NT2/D1 (cell line): ENCODE data around the gene TK1.

ENCODE experiments used
- DNase-seq: peaks from one replicate; pipeline ENCODE4 v3.0.0-alpha.2; 2011; ENCODE audit warnings: low read depth, low spot score
- H3K27me3 ChIP-seq: 2 replicates; pipeline ENCODE4 v1.6.0; 2011; ENCODE audit warnings: mild to moderate bottlenecking; ENCODE audit not compliant: insufficient read length, insufficient read depth
- H3K36me3 ChIP-seq: 2 replicates; pipeline ENCODE4 v1.6.1; 2011; ENCODE audit warnings: mild to moderate bottlenecking, low read length, mixed read lengths; ENCODE audit not compliant: insufficient read depth, insufficient read length
- H3K4me1 ChIP-seq: 2 replicates; pipeline ENCODE4 v1.5.1; 2011; ENCODE audit not compliant: insufficient read depth, insufficient read length
- H3K4me3 ChIP-seq: 2 replicates; pipeline ENCODE4 v1.5.1; 2011; ENCODE audit warnings: low read depth; ENCODE audit not compliant: insufficient read length
- H3K9ac ChIP-seq: 2 replicates; pipeline ENCODE4 v1.6.0; 2011; ENCODE audit warnings: low read depth; ENCODE audit not compliant: insufficient read length
- H3K9me3 ChIP-seq: 2 replicates; pipeline ENCODE4 v1.5.1; 2011; ENCODE audit warnings: mild to moderate bottlenecking, low read length; ENCODE audit not compliant: insufficient read depth
- SUZ12 ChIP-seq: IDR thresholded peaks from 2 replicates; pipeline ENCODE4 v1.6.1; 2011; ENCODE audit not compliant: insufficient read length, insufficient read depth; ENCODE audit errors: extremely low read depth
- YY1 ChIP-seq: IDR thresholded peaks from 2 replicates; pipeline ENCODE4 v1.6.1; 2011; ENCODE audit not compliant: insufficient read length, insufficient read depth
- ZNF274 ChIP-seq: IDR thresholded peaks from 2 replicates; pipeline ENCODE4 v1.6.1; 2011; ENCODE audit warnings: mild to moderate bottlenecking, low read depth, low read length

TK1 gene

DNA sequence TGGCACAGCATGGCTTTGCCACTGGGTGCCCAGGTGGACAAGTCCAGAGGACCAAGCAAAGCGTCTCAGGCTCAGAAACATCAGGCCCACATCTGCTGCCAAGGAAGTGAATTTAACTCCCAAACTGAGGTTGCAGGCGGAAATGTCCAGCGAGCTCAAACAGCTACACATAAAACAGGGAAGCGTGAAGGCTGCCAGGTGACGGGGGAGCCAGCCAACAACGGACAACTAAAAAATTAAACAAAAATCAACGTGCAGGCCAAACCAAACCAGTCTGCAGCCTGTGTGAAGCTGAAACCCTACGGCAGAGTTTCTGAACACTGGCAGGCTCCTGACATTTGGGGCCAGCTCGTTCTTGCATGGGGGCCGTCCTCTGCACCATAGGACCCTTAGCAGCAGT lies 2.5 kb downstream of the TK1 start:
- TF ChIP-seq SUZ12: no peak
- TF ChIP-seq YY1: no peak
- H3K27me3 ChIP-seq: no peaks in the 10 kb centered on the region
- peaks cover 8% of the 10 kb centered on the region for H3K4me1 ChIP-seq
- H3K36me3 ChIP-seq: peaks cover 64% of the 10 kb centered on the region
- no peak for DNase-seq
- H3K9ac ChIP-seq: peak overlapping the region; percentile 69
- H3K4me3 ChIP-seq: peak overlapping the region; percentile 3
- H3K9me3 ChIP-seq: no peaks in the 10 kb centered on the region

GRCh38 chr17:78183916-78184315 lies 2.9 kb downstream of the TK1 start:
- H3K36me3 ChIP-seq: peaks cover 68% of the 10 kb centered on the region

DNA sequence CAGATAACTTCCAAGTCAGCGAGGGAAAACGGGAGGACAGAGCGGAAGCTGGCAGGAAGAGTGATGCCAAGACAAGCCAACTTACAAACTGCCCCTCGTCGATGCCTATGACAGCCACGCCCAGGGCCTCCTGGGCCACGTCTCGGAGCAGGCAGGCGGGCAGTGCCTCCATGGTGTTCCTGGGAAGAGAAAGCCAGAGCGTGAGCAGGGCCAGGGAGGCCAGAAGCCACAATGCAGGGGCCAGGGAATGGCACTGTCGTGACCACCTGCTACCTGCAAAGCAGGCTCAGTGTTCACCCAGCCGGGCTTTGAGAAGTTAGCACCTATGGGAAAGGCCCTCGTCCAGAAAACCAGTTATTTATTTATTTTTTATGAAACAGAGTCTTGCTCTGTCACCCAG lies 4.3 kb downstream of the TK1 start:
- TF ChIP-seq YY1 (no peak), ZNF274 (no peak), SUZ12 (no peak)
- no peak overlapping the region for H3K9ac ChIP-seq
- no peaks in the 10 kb centered on the region for H3K9me3 ChIP-seq
- H3K4me1 ChIP-seq: peaks cover 8% of the 10 kb centered on the region
- H3K27me3 ChIP-seq: no peaks in the 10 kb centered on the region
- no peak overlapping the region for H3K4me3 ChIP-seq
- H3K36me3 ChIP-seq: peaks cover 78% of the 10 kb centered on the region
- no peak for DNase-seq

More at GRCh38 chr17:78183916-78184315, 2.9 kb downstream of the TK1 start:
- H3K27me3 ChIP-seq: no peaks in the 10 kb centered on the region
- TF ChIP-seq YY1: no peak
- TF ChIP-seq SUZ12: no peak
- TF ChIP-seq ZNF274: no peak
- peaks cover 8% of the 10 kb centered on the region for H3K4me1 ChIP-seq
- H3K4me3 ChIP-seq: peak overlapping the region; percentile 3
- no peaks in the 10 kb centered on the region for H3K9me3 ChIP-seq
- H3K9ac ChIP-seq: peak overlapping the region; percentile 34
- DNase-seq: no peak

DNA sequence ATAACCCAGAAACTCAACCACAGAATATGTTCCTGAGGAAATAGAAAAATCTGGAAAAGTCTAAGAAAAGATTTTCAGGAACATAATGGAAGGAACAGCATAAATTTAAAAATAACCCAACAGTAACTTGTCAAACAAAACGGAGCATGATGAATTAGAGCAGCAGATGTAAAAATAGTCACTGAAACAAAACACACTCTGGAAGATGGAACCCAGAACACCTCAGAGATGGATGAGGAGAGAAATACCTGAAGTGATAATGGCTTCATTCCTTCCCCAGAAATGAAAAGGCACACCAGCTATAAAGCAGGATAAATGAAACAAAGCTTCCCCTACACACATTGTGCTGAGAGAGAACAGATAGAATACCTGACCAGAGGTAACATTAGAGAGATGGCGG lies 6.3 kb downstream of the TK1 start:
- H3K4me3 ChIP-seq: no peak overlapping the region
- TF ChIP-seq SUZ12 (no peak), ZNF274 (no peak), YY1 (no peak)

DNA sequence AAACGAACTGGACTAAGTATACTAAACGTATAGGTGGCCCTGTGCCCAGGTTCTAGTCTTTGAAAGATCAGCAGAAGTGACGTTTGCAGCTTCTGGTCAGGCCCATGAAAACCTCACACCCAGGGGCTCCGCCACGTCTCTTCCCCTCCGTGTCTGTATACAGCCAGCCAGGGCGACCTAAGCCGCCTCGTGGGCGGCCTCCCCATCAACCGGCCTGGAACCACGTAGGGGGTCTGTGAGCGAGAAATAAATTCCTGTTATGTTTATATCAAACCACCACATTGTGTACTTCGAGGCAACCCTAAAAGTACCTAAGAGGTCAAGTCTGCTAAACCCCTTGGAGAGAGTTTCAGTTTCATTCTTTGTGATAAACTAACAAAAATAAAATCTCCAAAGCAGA lies 6.8 kb downstream of the TK1 start:
- no peaks in the 10 kb centered on the region for H3K9me3 ChIP-seq
- H3K4me3 ChIP-seq: no peak overlapping the region
- H3K9ac ChIP-seq: no peak overlapping the region
- no peak for DNase-seq
- H3K4me1 ChIP-seq: peaks cover 12% of the 10 kb centered on the region
- peaks cover 89% of the 10 kb centered on the region for H3K36me3 ChIP-seq
- TF ChIP-seq ZNF274: no peak
- no peak for TF ChIP-seq SUZ12
- TF ChIP-seq YY1: no peak
- H3K27me3 ChIP-seq: no peaks in the 10 kb centered on the region

More for the DNA sequence above, 6.3 kb downstream of the TK1 start:
- no peak overlapping the region for H3K9ac ChIP-seq
- peaks cover 10% of the 10 kb centered on the region for H3K4me1 ChIP-seq
- peaks cover 89% of the 10 kb centered on the region for H3K36me3 ChIP-seq
- no peaks in the 10 kb centered on the region for H3K27me3 ChIP-seq
- DNase-seq: no peak
- H3K9me3 ChIP-seq: no peaks in the 10 kb centered on the region

DNA sequence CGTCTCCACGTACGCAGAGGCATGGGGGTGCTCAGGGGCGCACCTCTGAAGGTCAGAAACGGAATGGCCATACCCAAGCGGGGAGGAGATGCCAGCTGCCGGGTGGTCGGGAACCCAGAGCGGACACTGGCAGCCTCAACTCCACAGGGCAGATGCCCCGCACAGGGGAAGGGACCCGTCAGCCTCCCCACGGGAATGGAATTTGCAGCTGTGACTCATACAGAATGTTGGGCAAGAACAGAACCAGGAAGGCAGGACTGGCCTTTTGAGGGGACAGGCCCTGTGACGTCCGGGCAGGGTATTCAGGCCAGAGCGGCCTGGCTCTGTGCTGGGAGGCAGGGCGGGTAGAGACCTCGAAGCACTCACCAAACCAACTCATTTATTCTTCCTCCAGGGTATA lies 7.5 kb downstream of the TK1 start:
- Histone ChIP-seq H3K4me3 (no peak overlapping the region), H3K27me3 (no peaks in the 10 kb centered on the region), H3K4me1 (peaks cover 15% of the 10 kb centered on the region), H3K9me3 (no peaks in the 10 kb centered on the region), H3K36me3 (peaks cover 89% of the 10 kb centered on the region), H3K9ac (peak overlapping the region; percentile 22)
- TF ChIP-seq ZNF274 (no peak), YY1 (no peak), SUZ12 (no peak)
- DNase-seq: no peak

GRCh38 chr17:78176548-78177025 lies 10.3 kb downstream of the TK1 start:
- Histone ChIP-seq H3K4me1 (peaks cover 31% of the 10 kb centered on the region), H3K36me3 (peaks cover 84% of the 10 kb centered on the region), H3K9ac (peak overlapping the region; percentile 15), H3K27me3 (no peaks in the 10 kb centered on the region), H3K4me3 (no peak overlapping the region), H3K9me3 (no peaks in the 10 kb centered on the region)
- no peak for TF ChIP-seq ZNF274
- no peak for TF ChIP-seq SUZ12
- no peak for TF ChIP-seq YY1
- DNase-seq: peak; percentile 30

DNA sequence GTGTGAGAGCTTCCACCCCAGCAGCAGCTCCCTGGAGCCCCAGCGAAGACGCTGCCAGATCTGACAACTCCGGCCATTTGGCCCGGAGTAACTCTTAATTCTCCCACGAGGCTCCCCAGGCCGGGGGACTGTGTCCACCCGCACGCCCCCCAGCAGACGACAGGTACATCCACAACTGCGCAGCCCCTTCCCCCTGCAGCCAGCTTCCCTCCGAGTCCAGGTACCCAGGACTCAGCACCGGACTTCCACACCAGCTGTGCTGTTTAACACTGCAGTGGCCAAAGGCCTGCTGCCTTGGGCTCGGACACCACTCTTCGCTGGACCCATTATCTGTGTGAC lies 11.2 kb downstream of the TK1 start:
- Histone ChIP-seq H3K9ac (peak overlapping the region; percentile 26), H3K4me1 (peaks cover 37% of the 10 kb centered on the region), H3K36me3 (peaks cover 84% of the 10 kb centered on the region), H3K4me3 (no peak overlapping the region), H3K9me3 (no peaks in the 10 kb centered on the region), H3K27me3 (no peaks in the 10 kb centered on the region)
- no peak for DNase-seq
- TF ChIP-seq YY1 (no peak), ZNF274 (no peak), SUZ12 (no peak)
